ENCODE data around the gene ARL16. TPM values are rescaled to one million over a fixed set of nuclear protein-coding genes. Genes with fewer than 3 reads are reported as not detected.

Gene ARL16
- total and polyA plus RNA-seq, 10 donors = 22.5 to 93.5 (median 31.9) TPM

DNA sequence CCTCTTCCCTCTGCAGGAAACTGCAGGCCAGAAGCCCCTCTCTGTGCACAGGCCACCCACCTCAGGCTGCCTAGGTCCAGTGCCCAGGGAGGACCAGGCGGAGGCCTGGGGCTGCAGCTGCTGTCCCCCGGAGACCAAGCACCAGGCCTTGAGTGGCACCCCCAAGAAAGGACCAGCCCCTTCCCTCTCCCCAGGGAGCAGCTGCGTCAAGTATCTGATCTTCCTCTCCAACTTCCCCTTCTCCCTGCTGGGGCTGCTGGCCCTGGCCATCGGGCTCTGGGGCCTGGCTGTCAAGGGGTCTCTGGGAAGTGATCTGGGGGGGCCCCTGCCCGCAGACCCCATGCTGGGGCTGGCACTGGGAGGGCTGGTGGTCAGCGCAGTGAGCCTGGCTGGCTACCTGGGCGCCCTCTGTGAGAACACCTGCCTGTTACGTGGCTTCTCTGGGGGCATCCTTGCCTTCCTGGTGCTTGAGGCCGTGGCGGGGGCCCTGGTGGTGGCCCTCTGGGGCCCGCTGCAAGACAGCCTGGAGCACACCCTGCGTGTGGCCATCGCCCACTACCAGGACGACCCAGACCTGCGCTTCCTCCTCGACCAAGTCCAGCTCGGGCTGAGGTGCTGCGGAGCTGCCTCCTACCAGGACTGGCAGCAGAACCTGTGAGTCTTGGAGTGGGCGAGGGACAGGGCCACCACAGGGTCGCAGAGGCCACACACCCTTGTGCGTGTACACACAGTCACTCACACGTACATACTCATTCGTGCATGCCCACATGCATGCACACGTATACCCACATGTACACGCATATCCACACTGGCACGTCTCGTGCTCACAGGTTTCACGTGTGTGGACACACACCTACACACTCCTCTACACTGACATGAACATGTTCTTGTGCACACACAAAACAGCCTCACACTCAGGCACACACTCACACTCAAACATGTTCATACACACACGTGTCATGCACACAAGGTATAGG is 38.3 kb downstream of the ARL16 start:
- WGBS, 5 donors = 79 to 87% (median 82%) methylated on average over 17 to 29 of the region's 29 CpGs
- no peak for TF ChIP-seq POLR2AphosphoS5 (IDR thresholded peaks at IDR 0.05)
- TF ChIP-seq, protein P1, sequence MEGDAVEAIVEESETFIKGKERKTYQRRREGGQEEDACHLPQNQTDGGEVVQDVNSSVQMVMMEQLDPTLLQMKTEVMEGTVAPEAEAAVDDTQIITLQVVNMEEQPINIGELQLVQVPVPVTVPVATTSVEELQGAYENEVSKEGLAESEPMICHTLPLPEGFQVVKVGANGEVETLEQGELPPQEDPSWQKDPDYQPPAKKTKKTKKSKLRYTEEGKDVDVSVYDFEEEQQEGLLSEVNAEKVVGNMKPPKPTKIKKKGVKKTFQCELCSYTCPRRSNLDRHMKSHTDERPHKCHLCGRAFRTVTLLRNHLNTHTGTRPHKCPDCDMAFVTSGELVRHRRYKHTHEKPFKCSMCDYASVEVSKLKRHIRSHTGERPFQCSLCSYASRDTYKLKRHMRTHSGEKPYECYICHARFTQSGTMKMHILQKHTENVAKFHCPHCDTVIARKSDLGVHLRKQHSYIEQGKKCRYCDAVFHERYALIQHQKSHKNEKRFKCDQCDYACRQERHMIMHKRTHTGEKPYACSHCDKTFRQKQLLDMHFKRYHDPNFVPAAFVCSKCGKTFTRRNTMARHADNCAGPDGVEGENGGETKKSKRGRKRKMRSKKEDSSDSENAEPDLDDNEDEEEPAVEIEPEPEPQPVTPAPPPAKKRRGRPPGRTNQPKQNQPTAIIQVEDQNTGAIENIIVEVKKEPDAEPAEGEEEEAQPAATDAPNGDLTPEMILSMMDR (IDR thresholded peaks at IDR 0.05 in 8 of 11, conservative IDR thresholded peaks at IDR 0.05 in 3 of 11) = no peak
- no peak for TF ChIP-seq POLR2A (IDR thresholded peaks at IDR 0.05)

DNA sequence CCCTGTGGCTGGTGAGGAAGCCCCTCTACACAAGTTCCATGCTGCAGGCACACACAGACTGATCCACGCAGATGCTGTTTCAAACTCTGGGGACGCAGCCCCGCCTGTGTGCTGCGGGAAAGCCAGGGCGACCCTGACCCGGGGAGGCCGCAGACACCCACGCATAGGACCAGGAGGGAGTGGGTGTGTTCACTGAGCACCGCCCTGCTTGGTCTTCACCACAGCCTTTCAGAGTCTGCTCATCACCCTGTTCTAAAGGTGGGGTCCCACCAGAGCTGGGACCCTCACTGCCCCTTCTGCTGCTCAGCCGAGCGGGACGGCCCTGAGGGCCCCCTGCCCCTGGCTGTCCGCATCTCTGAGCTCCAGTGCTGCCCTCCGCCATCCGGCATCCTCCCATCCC is 39.1 kb downstream of the ARL16 start:
- no peak for DNase-seq
- Histone ChIP-seq H3K27me3 (replicated peaks in 1 of 7) (peaks cover 0 to 27% (median 20%) of the 10 kb centered on the region in 7 donors), H3K4me3 (no peak overlapping the region), H3K27ac (no peak overlapping the region), H3K9me3 (peaks cover 0 to 11% (median 0%) of the 10 kb centered on the region in 8 donors), H3K4me1 (peaks cover 0 to 4% (median 0%) of the 10 kb centered on the region in 6 donors), H3K36me3 (no peaks in the 10 kb centered on the region)
- WGBS, 5 donors = 88 to 94% (median 92%) methylated on average over 6 to 15 of the region's 15 CpGs
- intact Hi-C loops (cut with DNase I; ENCODE audit: low total_unique reads) = no loop called here
- TF ChIP-seq, protein P1 (IDR thresholded peaks at IDR 0.05 in 8 of 11, conservative IDR thresholded peaks at IDR 0.05 in 3 of 11) = no peak
- TF ChIP-seq POLR2AphosphoS5 (IDR thresholded peaks at IDR 0.05) = no peak
- no peak for TF ChIP-seq POLR2A (IDR thresholded peaks at IDR 0.05)

More for the DNA sequence above, 38.3 kb downstream of the ARL16 start:
- peaks cover 0 to 34% (median 26%) of the 10 kb centered on the region in 7 donors for H3K27me3 ChIP-seq (replicated peaks in 1 of 7)
- H3K4me3 ChIP-seq = no peak overlapping the region
- H3K9me3 ChIP-seq = peaks cover 0 to 11% (median 0%) of the 10 kb centered on the region in 8 donors
- intact Hi-C loops (cut with DNase I; ENCODE audit: low total_unique reads) = no loop called here
- H3K4me1 ChIP-seq = peaks cover 0 to 4% (median 0%) of the 10 kb centered on the region in 6 donors
- no peak for DNase-seq
- no peaks in the 10 kb centered on the region for H3K36me3 ChIP-seq
- no peak overlapping the region for H3K27ac ChIP-seq

DNA sequence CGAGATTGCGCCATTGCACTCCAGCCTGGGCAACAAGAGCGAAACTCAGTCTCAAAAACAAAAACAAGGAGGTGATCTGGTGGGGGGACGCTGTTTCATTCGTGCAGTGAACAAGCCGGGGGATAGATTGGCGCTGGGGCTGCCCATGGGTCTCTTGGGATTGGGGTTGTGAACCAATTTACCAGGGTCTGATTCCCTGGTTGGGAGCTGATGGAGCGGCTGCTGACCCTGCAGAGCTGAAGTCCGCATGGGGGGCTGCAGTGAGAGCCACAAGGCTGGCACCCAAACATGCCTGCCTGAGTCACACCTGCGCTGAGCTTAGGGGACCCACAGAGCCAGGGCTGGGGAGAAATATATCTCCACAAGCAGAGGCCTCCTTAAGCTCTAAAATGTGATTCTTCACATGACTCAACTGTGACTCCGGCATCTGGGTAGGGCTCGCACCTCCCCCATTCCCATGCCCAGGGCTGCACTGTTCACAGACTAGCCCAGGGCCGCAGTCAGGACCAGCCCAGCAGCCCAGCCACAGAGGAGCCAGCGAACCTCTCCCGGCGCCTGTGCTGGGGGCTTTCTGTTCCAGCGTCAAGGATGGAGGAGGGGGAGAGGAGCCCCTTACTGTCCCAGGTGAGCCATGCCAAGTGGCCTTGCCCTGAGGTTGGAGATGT is 41.6 kb downstream of the ARL16 start:
- 91 to 95% (median 94%) methylated on average over 8 to 17 of the region's 17 CpGs for WGBS, 5 donors

More for the DNA sequence above, 41.6 kb downstream of the ARL16 start:
- H3K36me3 ChIP-seq = no peaks in the 10 kb centered on the region
- peaks cover 0 to 1% (median 0%) of the 10 kb centered on the region in 7 donors for H3K27me3 ChIP-seq (replicated peaks in 1 of 7)
- peaks cover 0 to 9% (median 7%) of the 10 kb centered on the region in 6 donors for H3K4me1 ChIP-seq
- intact Hi-C loops (cut with DNase I; ENCODE audit: low total_unique reads) = no loop called here
- DNase-seq = no peak
- H3K9me3 ChIP-seq = no peaks in the 10 kb centered on the region
- no peak overlapping the region for H3K4me3 ChIP-seq
- TF ChIP-seq, protein P1 (IDR thresholded peaks at IDR 0.05 in 8 of 11, conservative IDR thresholded peaks at IDR 0.05 in 3 of 11) = no peak
- TF ChIP-seq POLR2AphosphoS5 (IDR thresholded peaks at IDR 0.05) = no peak
- TF ChIP-seq POLR2A (IDR thresholded peaks at IDR 0.05) = no peak
- H3K27ac ChIP-seq = no peak overlapping the region

All from spleen (tissue), 11 donors.